Liver (tissue), 3 donors: ENCODE results near the gene NR5A2.

Experiments used
- CTCF ChIP-seq: fragments of 150-350 bp; IDR thresholded peaks from 2 replicates; pipeline ENCODE4 v1.5.1; 2017; ENCODE audit warnings: improper control_type of control experiment, low read depth, low read length; ENCODE audit not compliant: missing input control
- TAF1 ChIP-seq: conservative IDR thresholded peaks from 2 replicates; pipeline ENCODE4 v1.6.1; 2016; ENCODE audit warnings: antibody characterized with exemption, mild to moderate bottlenecking
- donor health status: healthy.
- donor health status: healthy.

DNA sequence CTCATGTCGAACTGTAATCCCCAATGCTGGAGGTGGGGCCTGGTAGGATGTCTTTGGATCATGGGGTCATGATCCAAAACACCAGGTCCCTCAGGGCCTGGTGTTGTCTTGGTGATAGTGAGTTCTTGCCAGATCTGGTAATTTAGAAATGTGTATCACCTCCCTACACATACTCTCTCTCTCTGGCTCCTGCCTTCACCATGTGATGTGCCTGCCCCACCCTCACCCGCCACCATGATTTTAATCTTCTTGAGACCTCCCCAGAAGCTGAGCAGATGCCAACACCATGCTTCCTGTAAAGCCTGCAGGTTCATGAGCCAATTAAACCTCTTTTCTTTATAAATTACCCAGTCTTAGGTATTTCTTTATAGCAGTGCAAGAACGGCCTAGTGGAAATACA is 136.4 kb downstream of the NR5A2 start:
- TF ChIP-seq TAF1 (no peak), CTCF (no peak)
